ENCODE measurements around the gene CERS1.

CERS1 gene

DNA sequence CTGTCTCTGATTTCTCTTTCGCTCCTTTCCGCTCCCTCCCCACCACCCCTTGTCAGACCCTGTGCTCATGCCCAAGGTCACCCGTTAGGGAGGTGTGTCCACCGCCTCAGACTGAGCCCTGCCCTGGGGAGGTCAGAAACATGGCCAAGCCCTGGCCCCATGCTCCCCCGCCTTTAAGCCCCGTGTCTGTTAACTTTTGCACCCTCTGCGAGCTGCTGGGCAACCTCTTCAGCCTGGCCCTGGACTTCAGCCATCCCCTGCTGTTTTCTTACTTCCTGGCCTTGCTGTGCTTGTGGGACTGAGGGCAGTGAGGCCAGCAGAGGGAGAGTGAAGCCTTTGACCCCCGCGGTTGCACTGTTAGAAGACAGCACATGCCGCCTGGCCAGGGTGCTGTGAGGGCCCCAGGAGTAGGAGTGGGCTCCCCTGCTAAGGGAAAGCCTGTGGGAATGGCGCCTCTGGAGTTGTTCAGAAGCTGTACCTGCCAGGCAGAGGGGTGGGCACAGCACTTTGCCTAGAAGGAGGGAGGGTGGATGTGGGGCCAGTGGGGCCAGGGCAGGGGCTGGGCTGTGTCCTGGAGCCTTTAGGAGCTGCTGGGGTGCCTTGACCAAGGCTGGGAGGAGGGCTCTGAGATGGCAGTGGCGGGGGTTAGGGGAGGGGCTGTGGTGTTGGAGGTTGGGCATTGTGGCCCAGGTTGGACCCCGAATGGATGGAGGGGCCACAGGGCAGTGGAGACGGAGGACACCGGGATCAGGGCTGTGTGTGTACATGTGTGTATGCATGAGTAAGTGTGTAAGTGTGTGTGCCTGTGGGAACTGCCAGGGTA, 56.3 kb downstream of the CERS1 start:
- peak; percentile 33 for DNase-seq (ENCODE audit: low read depth)

- DNase-seq (ENCODE audit: low read depth) = no peak
These were observed 61.3 kb downstream of the CERS1 start for GRCh38 chr19:18834644-18834984.

DNA sequence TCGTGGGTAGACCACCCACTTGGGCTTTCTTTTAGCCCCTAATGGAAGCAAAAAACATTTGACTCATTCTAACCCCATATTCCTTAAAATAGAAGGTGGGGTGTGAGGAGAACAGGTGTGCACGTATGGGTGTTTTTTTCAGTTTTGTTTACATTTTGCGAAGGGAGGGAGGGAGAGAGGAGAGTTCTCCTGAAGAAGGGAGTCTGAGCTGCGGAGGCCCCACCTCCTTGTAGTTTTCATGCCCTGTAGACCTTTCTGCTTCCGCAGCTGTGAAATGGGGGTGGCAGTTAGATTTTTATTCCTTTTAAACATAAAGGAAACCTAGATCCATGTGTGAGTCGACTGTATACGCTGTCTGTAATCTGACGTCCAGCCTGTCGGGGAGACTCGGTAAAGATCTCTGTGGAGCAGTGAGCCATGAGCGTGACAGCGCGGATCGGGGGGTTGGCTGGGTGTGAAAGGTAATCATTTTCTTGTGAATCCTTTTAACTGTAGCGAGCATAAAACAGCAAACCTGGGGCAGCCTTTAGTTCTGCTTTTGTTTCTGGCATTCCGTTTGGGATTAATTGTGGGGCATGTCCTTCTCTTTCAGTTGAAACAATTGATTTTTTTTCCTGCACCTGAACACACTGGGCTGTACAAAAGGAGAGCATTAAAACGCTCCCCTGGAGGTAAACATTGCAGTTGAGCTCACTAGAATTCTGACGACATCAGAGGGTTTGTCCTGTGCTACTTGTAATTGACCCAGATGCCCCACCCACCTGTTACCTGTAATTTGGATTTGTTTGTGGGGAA, 61.9 kb downstream of the CERS1 start:
- no peak for DNase-seq (ENCODE audit: low read depth)

- DNase-seq (ENCODE audit: low read depth) = no peak
These were observed 62.8 kb downstream of the CERS1 start for GRCh38 chr19:18833141-18833476.

GRCh38 chr19:18832306-18833140, 63.4 kb downstream of the CERS1 start:
- DNase-seq (ENCODE audit: low read depth) = no peak

DNA sequence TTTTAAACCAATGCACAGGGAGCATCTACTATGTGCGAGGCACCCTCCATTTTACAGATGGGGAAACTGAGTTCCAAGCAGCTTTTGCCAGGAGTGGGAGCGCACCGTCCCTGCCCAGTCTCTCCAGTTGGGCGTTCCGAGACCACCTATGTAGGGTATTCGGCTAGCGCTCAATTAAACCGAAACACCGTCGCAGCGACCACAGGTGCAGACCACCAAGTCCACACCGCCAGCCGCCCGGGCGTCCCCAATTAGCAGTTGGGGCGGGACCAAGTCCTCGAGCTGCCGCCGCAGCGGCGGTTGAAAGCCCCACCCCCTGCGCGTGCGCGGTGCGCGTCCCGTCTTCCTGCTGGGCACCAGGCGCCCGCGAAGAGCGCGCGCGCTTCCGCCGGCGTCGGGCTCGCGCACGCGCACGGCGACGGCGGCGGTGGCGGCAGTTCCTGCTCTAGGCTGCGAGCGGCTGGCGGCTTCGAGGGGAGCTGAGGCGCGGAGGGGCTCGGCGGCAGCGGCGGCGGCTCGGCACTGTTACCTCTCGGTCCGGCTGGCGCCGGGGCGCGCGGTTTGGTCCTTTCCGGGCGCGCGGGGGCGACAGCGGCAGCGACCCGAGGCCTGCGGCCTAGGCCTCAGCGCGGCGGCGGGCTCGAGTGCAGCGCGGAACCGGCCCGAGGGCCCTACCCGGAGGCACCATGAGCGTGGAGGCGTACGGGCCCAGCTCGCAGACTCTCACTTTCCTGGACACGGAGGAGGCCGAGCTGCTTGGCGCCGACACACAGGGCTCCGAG, 64.2 kb downstream of the CERS1 start, which contains the start of gene UPF1:
Gene UPF1 (plus strand): TSS at position 436 of the 782 bp plus-strand sequence. CDS start 251 bp downstream, at position 687.
- peak; percentile 90 for DNase-seq (ENCODE audit: low read depth)

DNA sequence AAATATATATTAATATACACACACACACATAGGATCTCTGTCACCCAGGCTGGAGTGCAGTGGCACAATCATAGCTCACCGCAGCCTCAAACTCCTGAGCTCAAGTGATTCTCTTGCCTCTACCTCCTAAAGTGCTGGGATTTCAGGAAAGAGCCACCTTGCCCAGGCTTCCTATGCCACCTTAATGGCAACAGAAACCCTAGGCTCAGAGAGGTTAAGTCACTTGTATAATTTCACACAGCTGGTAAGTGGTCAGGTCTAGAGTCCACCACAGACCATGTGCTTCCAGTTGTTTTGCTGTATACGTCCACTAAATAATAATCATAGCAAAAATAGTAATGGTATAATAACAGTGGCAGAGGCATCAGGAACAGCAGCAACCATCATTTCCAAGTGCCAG, 65.5 kb downstream of the CERS1 start:
- DNase-seq (ENCODE audit: low read depth) = no peak

GRCh38 chr19:18828786-18829185, 67.2 kb downstream of the CERS1 start:
- no peak for DNase-seq (ENCODE audit: low read depth)

All from fibroblast of gingiva (primary cell).